Activated T-cell treated with anti-CD3 and anti-CD28 coated beads for 4 hours (primary cell): Measurements from ENCODE around the gene ARHGAP15.

Experiments used
- DNase-seq: peaks from one replicate; pipeline ENCODE4 v3.0.0-alpha.2; 2020

ARHGAP15 gene

DNA sequence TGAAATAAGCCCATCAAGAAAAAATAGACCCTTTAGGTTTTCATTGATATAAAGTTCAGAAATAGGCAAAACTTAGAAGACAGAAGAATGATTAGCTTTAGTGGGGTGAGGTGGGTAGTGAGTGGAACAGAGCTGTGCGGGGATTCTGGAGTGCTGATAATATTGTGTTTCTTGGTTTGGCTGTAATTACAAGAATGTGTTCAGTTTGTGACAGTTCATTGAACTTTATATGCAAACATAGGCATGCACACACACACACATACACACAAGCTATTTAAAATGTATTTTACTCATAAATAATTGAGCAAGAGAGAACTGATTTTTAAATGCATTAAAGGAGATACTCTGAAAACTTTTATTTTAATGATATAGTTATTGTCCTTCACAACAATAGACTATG lies 17.1 kb downstream of the ARHGAP15 start:
- DNase-seq, result no peak

DNA sequence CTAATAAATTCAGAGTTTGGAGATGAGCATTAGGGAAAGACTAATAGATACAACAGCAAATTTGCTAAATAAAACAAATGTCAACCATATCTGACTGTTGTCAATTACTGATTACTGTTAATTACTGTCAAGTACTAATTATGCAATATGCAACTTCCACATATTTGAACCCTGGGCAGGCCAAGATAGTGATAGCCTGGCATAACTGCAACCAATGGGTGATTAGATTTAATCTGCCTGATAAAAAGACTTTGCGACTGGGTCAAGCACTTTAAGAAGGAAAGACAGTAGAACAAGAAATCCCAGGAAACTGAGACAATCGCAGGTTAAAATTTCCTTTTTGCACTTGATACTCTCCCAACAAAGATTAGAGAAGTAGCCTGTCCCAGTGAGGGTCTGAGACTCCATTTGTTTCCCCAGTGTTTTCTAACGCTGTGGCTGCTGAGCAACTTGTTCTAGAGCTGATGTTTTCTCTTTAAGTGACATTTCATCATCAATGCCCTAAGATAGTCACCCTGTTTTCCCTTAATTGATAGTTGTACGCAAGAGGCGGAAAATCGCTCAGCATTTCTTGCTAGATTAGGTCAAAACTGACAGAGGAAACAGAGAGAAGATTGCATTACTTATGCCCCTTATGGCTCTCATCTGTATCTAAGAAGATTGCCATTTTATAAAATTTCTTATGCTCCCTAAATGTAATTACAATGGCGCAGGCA lies 17.8 kb downstream of the ARHGAP15 start:
- no peak for DNase-seq

DNA sequence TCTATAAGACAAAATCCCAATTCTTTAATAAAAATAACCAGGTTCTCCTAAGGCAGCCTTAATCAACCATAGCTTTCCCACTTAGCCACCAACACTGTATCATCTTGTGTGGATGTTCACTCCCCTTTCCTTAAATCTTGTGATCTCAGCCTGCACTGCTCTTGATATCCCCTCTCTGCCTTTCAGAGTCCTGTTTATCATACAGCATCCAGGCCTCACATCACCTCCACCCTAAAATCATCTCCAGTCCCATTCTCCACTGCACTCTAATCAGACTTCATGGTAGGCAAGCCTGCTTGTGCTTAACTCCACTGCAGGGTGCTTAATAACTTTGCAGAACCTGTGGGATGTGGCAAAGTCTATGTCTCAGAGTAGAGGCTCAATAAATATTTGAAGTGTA lies 18.8 kb downstream of the ARHGAP15 start:
- no peak for DNase-seq

DNA sequence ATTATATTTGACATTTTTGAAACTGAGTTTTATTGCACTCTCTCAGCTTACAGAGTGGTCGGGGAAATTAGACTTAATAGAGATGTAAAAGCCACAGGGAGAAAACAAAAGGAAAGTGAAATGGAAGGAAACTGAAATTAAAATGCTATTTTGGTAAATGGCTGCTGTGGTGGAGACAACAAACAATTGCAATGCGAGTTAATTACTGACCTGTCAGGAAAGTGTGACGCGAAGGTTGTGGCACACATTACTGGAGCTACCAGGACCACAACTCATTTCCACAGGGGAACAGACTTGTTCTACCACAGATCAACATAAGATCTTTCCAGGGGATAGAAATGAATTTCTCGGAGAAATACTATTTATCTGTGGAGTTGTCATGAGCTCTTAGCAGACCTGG lies 19.5 kb downstream of the ARHGAP15 start:
- no peak for DNase-seq

DNA sequence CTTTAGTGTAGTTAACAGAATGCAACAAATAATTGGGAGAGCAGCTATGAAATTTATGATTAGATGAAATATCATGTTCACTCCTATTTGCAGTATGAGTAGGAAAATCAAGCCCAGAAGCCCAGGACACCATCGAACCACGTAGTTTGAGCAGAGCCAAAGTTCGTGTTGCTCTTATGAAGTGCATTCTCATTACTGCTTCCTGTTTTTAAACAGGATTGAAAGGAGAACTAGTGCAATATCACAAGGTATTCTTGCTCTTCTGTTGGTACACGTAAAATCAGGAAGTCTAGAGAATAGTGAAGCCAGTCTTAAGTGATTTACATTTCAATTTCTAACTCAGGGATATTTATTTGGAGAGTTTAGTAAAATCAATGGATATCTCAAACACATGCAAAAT lies 21.1 kb downstream of the ARHGAP15 start:
- DNase-seq, result no peak

DNA sequence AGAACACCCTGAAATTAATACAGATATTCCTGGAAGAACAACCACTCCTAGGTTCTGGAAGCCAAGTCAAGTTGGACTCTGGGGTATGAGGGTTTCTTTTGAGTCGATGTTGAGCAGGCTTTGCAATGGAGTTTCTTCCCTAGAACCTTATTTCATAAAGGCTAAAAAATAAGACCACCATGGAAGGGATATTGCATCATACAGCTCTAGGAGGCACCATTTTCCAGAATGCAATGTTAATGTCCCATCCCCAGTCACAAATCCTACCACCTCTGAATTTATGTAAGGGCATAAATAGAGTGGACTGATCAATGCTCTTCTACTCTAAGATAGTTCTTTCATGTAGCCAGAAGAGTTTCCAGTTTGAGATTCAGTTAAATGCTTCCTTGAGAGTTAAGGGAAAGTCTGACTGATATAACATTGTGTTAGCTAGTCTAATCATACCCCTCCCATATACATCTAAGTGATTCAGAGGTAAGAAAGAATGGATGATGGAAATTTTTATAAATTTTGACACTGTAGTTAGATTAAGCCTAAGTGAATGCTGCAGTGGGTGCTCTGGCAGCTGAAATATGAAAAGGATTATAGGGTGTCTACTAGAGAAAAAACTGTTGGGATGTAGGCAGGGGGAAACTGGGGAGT lies 22.0 kb downstream of the ARHGAP15 start:
- DNase-seq, result no peak

DNA sequence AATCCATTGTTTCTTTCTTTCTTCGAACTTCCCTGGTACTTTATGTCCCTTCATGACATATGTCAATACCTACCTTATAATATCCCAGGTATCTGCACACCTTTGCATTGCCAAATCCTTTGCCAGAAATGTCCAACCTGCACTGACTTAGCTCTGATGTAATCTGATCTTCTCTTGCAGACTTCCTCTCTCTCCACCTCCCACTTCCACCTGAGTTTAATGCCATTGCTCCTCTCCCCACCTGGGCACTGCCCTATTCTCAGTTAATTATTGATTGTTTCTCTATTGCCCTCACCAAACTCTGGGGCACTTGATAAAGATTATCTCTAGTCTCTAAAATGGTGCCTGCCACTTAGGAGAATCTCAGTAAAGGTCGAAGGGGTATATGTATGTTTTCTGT lies 23.0 kb downstream of the ARHGAP15 start:
- no peak for DNase-seq

DNA sequence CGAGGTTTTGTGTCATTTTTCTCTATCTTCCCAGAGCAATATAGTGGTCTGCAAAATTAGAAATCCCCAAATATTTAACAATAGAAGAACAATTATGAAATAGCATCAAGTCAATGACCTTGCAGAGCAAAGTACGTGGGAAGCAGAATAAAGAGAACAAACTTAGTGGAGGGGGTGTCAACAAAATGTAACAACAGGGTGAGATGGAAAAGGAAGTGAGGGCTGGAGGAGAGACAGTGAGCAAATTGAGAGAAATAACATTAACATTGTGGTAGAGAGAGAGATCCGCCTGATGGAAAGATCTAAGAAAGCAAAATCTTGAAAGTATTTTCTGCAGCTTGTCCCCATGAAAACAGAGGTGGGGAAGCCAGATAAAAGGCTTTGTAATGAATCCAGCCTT lies 23.4 kb downstream of the ARHGAP15 start:
- DNase-seq, result no peak

DNA sequence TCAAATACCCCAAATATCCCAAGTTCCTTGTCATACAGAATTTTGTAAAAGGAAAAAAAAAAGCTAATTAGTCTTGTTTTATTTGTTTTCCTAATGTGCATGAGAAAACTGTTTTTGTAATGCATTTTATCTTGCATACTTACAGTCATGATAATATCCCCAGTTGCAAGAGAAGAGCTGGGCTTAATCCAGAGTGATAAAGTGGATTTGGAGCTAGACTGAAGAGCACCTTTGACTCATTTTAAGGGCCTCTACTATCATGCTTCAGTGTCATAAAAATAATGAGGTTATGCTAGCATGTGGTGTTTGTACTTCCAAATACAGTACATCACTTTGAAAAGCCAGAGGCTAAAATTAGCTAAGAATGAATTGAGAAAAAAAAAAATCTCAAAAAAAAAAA lies 26.4 kb downstream of the ARHGAP15 start:
- no peak for DNase-seq

DNA sequence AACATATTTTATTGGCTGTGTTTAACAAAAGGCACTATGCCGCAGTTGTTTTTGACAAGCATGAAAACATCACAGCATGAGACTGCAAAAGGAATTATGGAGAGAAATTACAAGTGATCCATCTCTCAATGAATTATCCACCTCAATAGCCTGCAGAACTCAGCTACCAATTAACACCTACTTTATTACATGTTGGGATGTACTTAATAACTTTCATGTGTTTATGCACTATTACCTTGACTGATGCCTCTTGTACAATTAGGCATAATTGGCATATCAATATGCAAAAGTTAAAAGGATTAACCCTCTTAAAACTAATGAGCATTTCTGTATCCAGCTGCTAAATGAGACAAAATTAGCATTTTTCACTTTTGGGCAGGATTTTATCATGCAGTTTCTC lies 27.8 kb downstream of the ARHGAP15 start:
- no peak for DNase-seq

DNA sequence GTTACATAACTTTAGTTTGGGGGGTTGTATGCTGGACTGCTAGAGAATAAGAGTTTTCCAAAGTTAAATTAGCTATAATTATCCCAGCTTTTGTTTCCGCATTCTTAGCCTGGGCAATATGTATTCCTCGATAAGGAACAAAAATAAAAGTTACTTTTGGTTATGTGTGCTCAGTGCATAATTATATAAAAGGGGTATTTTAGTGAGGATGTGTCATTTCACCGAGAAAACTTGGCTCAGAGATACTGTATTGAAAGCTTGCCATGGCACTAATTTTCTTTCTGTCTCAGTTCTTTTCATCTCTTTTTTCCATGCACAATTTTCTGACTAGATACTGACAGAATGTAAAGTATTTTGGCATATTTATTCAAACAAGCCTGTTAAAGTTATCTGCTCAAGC lies 28.2 kb downstream of the ARHGAP15 start:
- no peak for DNase-seq

DNA sequence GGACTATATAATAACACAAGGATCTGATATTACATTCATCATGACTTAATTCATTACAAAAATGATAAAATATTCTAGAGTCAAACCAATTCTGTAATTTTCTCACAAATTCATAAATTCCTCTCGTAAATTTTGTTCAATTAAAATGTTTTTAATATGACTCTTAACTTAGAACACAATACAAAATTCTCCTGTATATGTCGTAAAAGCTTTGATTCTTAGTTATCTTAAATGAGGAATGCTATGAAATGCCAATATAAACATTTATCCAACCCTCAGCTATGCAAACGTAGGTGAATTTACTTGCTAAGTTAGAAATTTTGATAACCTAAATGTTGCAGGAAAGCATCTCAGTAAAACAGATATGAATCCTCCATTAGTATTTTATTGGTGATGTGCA lies 28.9 kb downstream of the ARHGAP15 start:
- no peak for DNase-seq

DNA sequence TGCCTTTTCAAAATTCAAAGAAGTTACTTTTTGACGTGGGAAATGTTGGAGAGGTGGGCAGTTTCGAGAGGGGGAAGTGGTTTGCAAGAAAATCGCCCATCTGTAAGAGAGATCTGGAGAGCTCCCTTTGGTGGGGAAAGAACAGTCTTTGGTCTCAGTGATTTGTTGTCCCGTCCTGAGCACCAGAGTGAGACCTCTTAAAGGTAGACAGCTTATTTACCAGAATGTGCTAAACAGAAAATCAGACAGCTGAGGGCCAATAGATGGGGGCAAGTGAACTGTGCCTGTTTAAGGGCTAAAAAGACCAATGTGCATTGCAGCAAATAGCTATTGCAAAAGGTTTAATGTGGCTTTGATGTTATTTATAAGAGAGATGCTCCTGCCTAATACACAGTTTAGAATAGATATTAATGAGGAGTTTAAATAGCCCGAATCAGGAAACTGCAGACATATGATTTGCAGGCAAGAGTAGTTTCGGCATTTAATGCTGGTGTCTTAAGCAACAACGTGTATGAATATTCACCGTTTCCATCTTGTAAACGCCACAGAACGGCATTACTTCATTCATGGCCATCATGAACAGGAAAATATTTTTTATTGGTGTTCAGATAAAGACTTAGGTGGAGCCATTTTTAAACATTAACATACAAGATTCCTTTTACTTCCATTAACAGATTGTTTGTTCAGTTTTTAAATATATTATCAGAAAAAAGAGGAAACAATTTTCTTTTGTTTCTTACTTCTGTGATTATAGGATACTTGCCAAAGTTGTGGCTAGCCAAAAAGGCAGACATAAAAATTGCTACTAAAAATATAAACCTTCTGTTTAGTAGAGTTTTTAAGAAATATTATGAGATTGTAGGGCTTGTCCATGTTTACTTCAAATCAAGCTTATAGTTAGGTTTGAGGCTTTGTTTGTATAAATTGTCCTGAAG lies 29.6 kb downstream of the ARHGAP15 start:
- DNase-seq, result no peak

DNA sequence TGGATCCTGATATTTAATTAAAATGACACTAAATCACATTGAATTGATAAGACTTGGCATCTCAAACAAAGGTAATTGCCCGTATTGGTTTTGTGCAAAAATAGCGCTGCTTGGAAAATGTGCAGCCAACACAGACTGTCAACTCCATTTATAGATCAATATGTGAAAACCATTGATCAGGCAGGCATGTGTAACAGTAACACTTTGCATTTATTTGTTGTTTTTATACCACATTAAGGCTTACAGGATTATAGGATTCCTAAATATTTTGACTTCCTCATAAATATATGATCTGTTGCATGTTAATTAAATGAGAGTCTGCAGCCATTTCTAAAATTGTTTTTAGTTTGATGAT lies 30.2 kb downstream of the ARHGAP15 start:
- DNase-seq, result no peak

DNA sequence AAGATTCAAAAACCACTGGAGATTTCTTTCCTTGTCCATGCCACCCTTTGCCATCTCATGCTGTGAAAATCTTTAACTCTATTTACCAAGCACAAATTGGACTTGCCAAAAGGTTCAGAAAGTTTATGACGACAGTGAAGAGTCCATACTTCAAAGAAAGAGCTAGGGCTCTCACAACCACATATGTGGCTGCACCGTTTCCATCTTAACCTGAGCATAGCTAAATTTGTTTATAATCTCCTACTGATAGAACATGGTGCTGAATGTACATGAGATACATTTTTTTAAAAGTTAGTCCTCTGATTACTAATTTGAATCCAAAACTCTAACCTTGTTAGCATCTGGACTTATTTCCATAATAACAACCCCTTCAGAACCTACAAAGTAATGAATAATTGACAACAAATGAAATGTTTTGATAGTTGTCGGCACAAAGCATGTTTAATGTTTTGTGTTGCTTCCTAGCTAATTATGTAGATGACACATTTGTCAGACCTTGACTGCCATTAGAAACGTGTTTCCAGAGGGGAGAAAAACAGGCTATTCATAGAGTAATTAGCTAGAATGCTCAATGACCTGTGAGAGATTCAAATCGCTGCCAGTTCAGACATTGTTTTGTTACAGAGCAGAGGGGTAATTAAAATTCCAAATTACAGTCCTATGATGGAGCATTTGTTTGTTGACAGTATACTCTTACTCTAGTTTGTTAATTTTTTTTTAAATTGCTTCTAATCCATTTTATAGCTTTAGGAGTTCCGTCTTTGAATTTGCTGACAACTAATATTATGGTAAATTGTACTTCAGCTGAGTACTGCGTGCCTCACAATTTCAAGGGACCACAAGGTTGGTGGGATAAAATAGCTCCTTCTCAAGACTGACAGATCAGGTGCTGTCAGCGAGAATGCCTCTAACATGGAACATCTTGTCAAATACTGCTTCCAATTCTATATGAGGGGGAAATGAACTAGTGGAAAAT lies 31.8 kb downstream of the ARHGAP15 start:
- no peak for DNase-seq

DNA sequence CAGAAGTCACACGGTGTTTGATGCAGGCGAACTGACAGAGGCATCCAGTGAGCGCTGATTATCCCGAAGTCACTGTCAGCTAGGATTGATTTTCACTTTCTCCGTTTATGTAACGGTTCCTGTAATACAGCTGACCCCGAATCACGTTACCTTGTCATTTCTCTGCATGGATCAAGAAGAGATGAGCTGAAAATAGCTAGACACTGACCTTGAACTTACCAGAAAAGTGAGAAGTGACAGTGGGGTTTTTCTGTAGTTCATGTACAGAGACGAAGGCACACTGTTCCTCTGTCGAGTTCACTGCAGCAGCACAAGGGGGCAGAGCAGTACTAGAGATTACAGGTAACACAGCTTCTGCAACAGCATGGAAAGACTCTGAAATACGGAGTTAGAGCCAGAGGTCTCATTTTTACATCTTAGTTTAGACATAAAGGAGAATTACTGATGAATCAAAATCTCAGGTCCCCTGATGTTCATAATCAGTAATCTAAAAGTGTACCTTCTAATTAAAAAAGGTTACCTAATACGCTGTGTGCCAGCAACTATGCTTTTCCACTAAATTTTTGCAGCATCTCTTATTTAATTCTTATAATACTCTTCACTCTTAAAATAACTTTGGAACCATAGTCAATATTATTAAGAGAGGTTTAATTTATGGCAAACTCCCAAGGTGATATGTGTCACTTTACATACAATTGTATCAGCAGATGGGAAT lies 33.1 kb downstream of the ARHGAP15 start:
- peak; percentile 29 for DNase-seq

DNA sequence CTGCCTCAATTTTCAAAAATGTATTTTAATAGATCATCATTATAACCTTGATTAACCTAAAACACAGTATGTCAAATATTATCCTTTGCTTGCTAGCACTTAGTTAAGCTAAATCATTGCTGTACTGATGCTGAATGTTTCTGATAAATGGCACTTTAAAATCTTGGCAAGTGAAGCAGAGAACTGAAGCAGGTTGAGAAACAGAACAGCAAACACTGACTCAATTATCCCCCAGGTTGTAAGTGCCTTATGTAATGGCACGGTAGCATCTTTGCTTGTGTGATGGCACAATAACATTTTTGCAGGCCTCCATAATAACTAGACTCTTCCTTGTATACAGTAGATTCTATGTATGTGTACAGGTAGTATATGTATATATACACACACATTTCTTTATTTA lies 33.8 kb downstream of the ARHGAP15 start:
- no peak for DNase-seq

DNA sequence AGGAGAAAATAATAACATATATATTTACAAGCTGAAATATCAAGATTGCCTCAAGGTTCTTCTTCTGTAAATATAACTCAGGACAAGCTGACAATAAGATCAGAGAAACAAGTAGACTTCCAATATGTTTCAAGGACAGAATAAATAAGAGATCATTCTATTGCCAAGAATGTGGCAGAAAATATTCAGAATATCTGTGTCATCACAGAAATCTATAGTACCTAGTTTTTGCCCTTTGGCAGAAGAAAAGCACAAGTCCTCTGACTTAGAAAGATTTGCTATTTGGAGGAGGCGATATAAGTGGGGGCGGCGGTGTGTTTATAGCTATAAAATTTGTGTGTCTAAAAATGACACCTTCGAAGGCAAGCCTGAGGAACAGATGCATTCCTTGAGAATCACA lies 34.3 kb downstream of the ARHGAP15 start:
- DNase-seq, result no peak

DNA sequence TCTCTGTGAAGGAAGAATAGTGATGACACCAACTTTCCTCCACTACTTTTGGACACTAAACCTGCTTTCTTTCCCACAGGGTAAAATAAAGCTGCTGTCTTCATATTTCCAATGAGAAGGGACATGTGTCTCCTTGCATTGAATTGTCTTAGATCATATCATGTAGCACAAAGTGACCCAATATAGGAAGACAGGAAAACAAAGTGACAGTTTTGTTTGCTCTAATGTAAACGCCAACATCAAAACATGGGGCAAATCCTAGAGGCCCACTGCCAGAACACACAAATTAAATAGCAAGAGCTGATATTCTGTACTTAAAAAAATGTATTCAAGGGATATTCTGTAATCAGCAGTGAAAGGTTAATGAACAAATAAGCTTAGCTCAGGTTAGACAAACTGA lies 36.1 kb downstream of the ARHGAP15 start:
- no peak for DNase-seq

DNA sequence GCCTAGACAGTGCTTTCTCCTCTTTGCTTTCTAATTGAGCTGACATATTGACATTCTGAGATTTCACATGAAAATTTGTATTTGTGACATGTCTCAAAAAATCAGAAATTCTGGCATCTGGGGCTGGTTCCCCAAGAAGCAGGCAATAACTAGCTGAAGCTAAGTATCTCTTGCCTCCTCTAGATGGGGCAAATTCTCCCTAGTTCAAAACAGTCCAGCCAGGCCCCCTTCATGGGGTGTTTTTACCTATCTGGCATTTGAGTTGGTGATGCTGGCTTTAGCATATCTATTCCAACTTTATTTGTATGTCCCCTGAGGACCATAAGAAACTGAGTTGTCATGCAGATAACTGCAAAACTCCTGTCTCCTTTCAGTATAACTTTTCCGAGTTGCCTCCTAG lies 39.9 kb downstream of the ARHGAP15 start:
- no peak for DNase-seq

DNA sequence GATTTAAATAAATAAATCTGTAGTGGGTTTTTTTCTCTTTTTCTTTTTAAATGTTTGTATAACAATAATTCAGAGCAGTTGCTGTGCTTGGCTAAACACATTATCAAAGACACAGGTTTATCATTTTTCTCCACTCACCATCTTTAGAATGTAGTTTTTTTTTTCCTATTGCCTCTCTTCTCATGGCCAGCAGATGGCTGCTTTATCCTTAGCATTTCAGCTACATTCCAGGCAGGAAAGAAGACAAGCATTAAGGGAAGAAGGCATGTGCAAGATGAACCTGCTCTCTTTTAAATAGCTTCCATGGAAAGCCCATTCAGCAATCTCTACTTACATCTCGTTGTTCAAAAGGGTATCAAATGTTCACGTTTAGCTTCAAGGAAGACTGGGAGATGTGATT lies 42.6 kb downstream of the ARHGAP15 start:
- DNase-seq, result no peak

DNA sequence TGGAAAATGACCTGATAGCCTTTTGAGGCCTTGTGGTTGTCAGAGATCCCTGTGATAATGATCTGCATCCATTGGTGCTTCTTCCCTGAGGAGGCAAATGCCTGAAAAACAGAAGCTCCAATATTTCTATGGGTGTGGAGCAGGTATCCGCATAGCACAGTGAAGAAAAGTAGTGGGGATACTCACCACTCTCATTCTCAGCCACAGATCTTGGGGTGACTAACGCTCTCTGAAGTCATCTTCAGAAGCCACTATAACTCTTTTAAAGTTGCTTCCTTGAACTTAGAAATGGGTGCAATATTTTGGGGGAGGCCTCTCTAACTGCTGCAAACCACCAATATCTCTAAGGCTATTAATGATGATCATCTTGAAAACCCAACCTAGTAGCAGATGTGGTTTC lies 46.2 kb downstream of the ARHGAP15 start:
- DNase-seq, result no peak
